HUES48 (cell line): ENCODE results near the gene SPATA25.
"Not testable (repeated sequence)": the region's sequence is repeated elsewhere in the genome, so short reads cannot be mapped to it uniquely, and the experiment has no call there.

ENCODE experiments used
- H3K27ac ChIP-seq: one replicate; pipeline ENCODE4 v1.7.0; 2013; ENCODE audit warnings: low read depth, low read length, inconsistent platforms
- H3K27me3 ChIP-seq: 2 replicates; pipeline ENCODE4 v1.6.1; 2013; ENCODE audit warnings: mild to moderate bottlenecking, low read length; ENCODE audit not compliant: control insufficient read depth, insufficient read depth
- H3K36me3 ChIP-seq: 2 replicates; pipeline ENCODE4 v1.6.1; 2013; ENCODE audit warnings: low read length; ENCODE audit not compliant: control insufficient read depth, insufficient read depth
- H3K4me1 ChIP-seq: 2 replicates; pipeline ENCODE4 v1.6.1; 2013; ENCODE audit warnings: mild to moderate bottlenecking, low read length; ENCODE audit not compliant: control insufficient read depth, insufficient read depth
- H3K4me3 ChIP-seq: 2 replicates; pipeline ENCODE4 v1.5.1; 2013; ENCODE audit warnings: mild to moderate bottlenecking, low read depth, low read length
- H3K9ac ChIP-seq: 2 replicates; pipeline ENCODE4 v1.6.1; 2013; ENCODE audit warnings: mild to moderate bottlenecking, low read depth, low read length, moderate library complexity
- H3K9me3 ChIP-seq: 2 replicates; pipeline ENCODE4 v1.6.1; 2013; ENCODE audit warnings: low read length; ENCODE audit not compliant: control insufficient read depth, insufficient read depth

The SPATA25 gene

GRCh38 chr20:45901332-45901731 is 13.9 kb upstream of the SPATA25 start:
- H3K27me3 ChIP-seq, H3K27ac ChIP-seq, H3K4me1 ChIP-seq, H3K9me3 ChIP-seq, H3K9ac ChIP-seq, H3K4me3 ChIP-seq: not testable (repeated sequence)
- peaks cover 95% of the 10 kb centered on the region for H3K36me3 ChIP-seq

- peaks cover 92% of the 10 kb centered on the region for H3K36me3 ChIP-seq
- H3K27me3 ChIP-seq, result no peaks in the 10 kb centered on the region
- no peaks in the 10 kb centered on the region for H3K4me1 ChIP-seq
- H3K27ac ChIP-seq, result no peak overlapping the region
- H3K4me3 ChIP-seq, result no peak overlapping the region
- no peaks in the 10 kb centered on the region for H3K9me3 ChIP-seq
- no peak overlapping the region for H3K9ac ChIP-seq
These were observed 11.8 kb upstream of the SPATA25 start for GRCh38 chr20:45899046-45899835.

- no peaks in the 10 kb centered on the region for H3K4me1 ChIP-seq
- H3K4me3 ChIP-seq, result no peak overlapping the region
- peaks cover 90% of the 10 kb centered on the region for H3K36me3 ChIP-seq
- no peak overlapping the region for H3K9ac ChIP-seq
- H3K27ac ChIP-seq, result no peak overlapping the region
- H3K27me3 ChIP-seq, result no peaks in the 10 kb centered on the region
- H3K9me3 ChIP-seq, result no peaks in the 10 kb centered on the region
These were observed 10.9 kb upstream of the SPATA25 start for GRCh38 chr20:45898285-45898684.

GRCh38 chr20:45897692-45898091 is 10.3 kb upstream of the SPATA25 start:
- Histone ChIP-seq H3K4me3 (no peak overlapping the region), H3K27me3 (no peaks in the 10 kb centered on the region), H3K4me1 (no peaks in the 10 kb centered on the region), H3K36me3 (peaks cover 90% of the 10 kb centered on the region), H3K9ac (no peak overlapping the region), H3K27ac (no peak overlapping the region), H3K9me3 (no peaks in the 10 kb centered on the region)

- Histone ChIP-seq H3K4me3 (no peak overlapping the region), H3K9me3 (no peaks in the 10 kb centered on the region), H3K27ac (no peak overlapping the region), H3K4me1 (no peaks in the 10 kb centered on the region), H3K27me3 (no peaks in the 10 kb centered on the region), H3K36me3 (peaks cover 90% of the 10 kb centered on the region), H3K9ac (no peak overlapping the region)
These were observed 9.9 kb upstream of the SPATA25 start for GRCh38 chr20:45897289-45897688.

GRCh38 chr20:45896641-45897161 is 9.3 kb upstream of the SPATA25 start:
- Histone ChIP-seq H3K4me1 (0 out of 2 replicates have a peak, but pooled peaks cover 5% of the 10 kb centered on the region), H3K9ac (no peak overlapping the region), H3K27ac (no peak overlapping the region), H3K9me3 (no peaks in the 10 kb centered on the region), H3K36me3 (peaks cover 86% of the 10 kb centered on the region), H3K27me3 (no peaks in the 10 kb centered on the region), H3K4me3 (no peak overlapping the region)

GRCh38 chr20:45894797-45895196 is 7.4 kb upstream of the SPATA25 start:
- Histone ChIP-seq H3K36me3 (peaks cover 69% of the 10 kb centered on the region), H3K4me3 (no peak overlapping the region), H3K9me3 (no peaks in the 10 kb centered on the region), H3K9ac (no peak overlapping the region), H3K4me1 (0 out of 2 replicates have a peak, but pooled peaks cover 5% of the 10 kb centered on the region), H3K27ac (no peak overlapping the region), H3K27me3 (no peaks in the 10 kb centered on the region)

GRCh38 chr20:45893831-45894230 is 6.4 kb upstream of the SPATA25 start:
- Histone ChIP-seq H3K4me1 (0 out of 2 replicates have a peak, but pooled peaks cover 5% of the 10 kb centered on the region), H3K4me3 (no peak overlapping the region), H3K27ac (no peak overlapping the region), H3K9me3 (no peaks in the 10 kb centered on the region), H3K9ac (no peak overlapping the region), H3K36me3 (peaks cover 63% of the 10 kb centered on the region), H3K27me3 (no peaks in the 10 kb centered on the region)

- no peaks in the 10 kb centered on the region for H3K9me3 ChIP-seq
- no peak overlapping the region for H3K27ac ChIP-seq
- H3K36me3 ChIP-seq, result peaks cover 60% of the 10 kb centered on the region
These were observed 5.5 kb upstream of the SPATA25 start for GRCh38 chr20:45892828-45893500.

GRCh38 chr20:45892049-45892825 is 4.8 kb upstream of the SPATA25 start:
- Histone ChIP-seq H3K27me3 (no peaks in the 10 kb centered on the region), H3K9ac (peak overlapping the region; percentile 60; the same call in 1 of the 2 replicates), H3K27ac (no peak overlapping the region), H3K4me1 (0 out of 2 replicates have a peak, but pooled peaks cover 5% of the 10 kb centered on the region), H3K4me3 (peak overlapping the region; percentile 80), H3K36me3 (peaks cover 57% of the 10 kb centered on the region), H3K9me3 (no peaks in the 10 kb centered on the region)

More at GRCh38 chr20:45892828-45893500, 5.5 kb upstream of the SPATA25 start:
- 0 out of 2 replicates have a peak, but pooled peaks cover 5% of the 10 kb centered on the region for H3K4me1 ChIP-seq
- H3K27me3 ChIP-seq, result no peaks in the 10 kb centered on the region
- no peak overlapping the region for H3K9ac ChIP-seq
- no peak overlapping the region for H3K4me3 ChIP-seq
